Measurements from ENCODE around the gene KLHL42. TPM values are rescaled to one million over a fixed set of nuclear protein-coding genes. Genes with fewer than 3 reads are reported as not detected.

KLHL42 gene
- total RNA-seq, 1 experiment from 2014 or later: 21.5 TPM

DNA sequence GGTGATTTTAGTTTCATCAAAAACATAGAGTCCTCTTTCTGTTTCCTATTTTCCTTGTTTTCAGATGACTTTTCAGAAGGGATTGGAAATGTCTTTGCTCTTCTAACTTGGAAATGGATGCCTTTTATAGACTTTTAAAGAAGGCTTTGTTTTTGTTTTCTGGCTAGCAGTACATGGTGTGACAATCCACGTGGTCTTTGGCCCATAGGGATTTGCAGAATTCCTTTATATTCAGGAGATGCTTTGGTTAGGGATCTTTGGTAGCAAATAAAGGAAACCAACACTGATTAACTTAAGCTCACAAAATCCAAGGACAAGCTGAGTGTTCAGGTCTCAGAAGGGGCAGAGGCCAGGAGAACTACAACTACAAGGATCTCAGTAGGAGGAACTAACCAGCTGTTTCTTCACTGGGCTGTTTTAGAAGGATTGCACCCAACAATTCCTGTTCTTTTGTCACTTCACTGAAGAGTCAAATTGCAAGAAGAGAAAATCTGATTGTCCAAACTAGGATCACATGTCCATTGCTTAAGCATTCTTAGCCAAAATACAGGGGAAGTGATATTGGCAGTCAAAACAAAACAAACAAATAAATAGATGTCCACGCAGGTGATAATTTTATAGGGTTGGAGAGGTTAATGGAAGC lies 58.6 kb downstream of the KLHL42 start (continued):
- no peak for TF ChIP-seq SRF (IDR thresholded peaks at IDR 0.05; ENCODE audit: low read depth)
- TF ChIP-seq POLR2AphosphoS5 (IDR thresholded peaks at IDR 0.05; ENCODE audit: low read depth, low read length): no peak
- TF ChIP-seq EZH2 (IDR thresholded peaks at IDR 0.05): no peak
- TF ChIP-seq ZNF274 (IDR thresholded peaks at IDR 0.05; ENCODE audit: low read depth, low read length): no peak
- TF ChIP-seq EGR1 (IDR thresholded peaks at IDR 0.05; ENCODE audit: low read depth): no peak
- TF ChIP-seq YY1 (IDR thresholded peaks at IDR 0.05; ENCODE audit: extremely low read depth, insufficient replicate concordance, low read depth, low read length): no peak
- no peak for TF ChIP-seq RAD21 (IDR thresholded peaks at IDR 0.05; ENCODE audit: low read depth)
- TF ChIP-seq SIN3A (IDR thresholded peaks at IDR 0.05; ENCODE audit: low read depth): no peak
- TF ChIP-seq ZFX (IDR thresholded peaks at IDR 0.05): no peak
- TF ChIP-seq EZH2phosphoT487 (IDR thresholded peaks at IDR 0.05; ENCODE audit: borderline replicate concordance): no peak

DNA sequence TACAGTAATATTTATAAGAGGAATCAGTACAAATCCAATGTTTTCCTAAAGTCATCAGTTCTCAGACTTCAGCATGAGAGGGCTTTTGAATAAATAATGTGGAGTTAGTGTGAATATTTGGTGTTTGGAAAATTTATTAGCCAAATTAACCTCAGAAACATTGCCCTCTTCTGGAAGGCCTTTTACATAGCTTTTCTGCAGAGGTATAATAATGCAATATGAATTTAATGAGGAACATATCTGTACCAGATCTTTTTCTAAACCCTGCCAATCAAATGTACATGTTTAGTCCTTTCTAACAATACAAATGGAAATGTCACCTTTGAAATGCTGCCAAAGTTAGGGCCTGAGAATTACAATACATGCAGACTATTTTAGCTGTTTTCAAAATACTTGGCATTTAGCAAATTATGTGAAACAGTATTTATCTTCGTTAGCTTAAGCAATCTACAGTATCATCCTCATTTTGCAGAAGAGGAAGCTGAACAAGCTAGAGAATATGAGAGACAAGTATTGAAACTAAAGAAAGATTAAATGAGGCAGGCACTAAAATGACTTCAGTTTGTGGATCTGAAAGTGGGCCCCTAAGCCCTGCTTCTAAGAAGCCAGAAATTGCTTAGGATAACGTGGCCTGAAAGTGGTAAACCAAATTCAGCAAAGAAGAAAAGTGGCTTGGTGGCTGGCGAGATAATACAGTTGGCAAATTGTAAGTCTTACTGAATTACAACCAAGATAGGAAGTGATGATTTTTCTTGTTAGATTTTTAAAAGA lies 60.4 kb downstream of the KLHL42 start:
- CTCF ChIA-PET: interaction anchor here (1.0 to 2.8 kb wide), 6 partner anchors 11 to 107 kb away, joined by 3 to 20 read pairs (median 4); no protein-coding TSS in a partner anchor
- Histone ChIP-seq H3K79me2 (ENCODE audit: insufficient read depth, low read length) (no peaks in the 10 kb centered on the region), H2AFZ (ENCODE audit: low read depth, low read length, poor library complexity, severe bottlenecking) (peak overlapping the region; percentile 13), H3K27ac (ENCODE audit: low read depth, low read length) (no peak overlapping the region), H3K9ac (ENCODE audit: low read length) (no peak overlapping the region), H3K36me3 (ENCODE audit: control insufficient read depth in 1 of 2, insufficient read depth in 2 of 2, low read length in 2 of 2) (no peaks in the 10 kb centered on the region), H3K4me3 (replicated peaks in 1 of 2; ENCODE audit: low read depth in 1 of 2, low read length in 2 of 2) (no peak overlapping the region), H3K9me3 (ENCODE audit: control insufficient read depth in 1 of 2, insufficient read depth in 1 of 2, low read depth in 1 of 2, low read length in 2 of 2) (no peaks in the 10 kb centered on the region), H4K20me1 (ENCODE audit: insufficient read depth) (no peaks in the 10 kb centered on the region), H3K4me2 (ENCODE audit: low read length) (peak overlapping the region; percentile 60; the same call in 1 of the 2 replicates), H3K9me2 (ENCODE audit: insufficient read depth) (no peaks in the 10 kb centered on the region), H3K4me1 (ENCODE audit: control insufficient read depth in 1 of 2, insufficient read depth in 2 of 2, low read length in 2 of 2) (peaks cover 18% of the 10 kb centered on the region in 2 experiments), H3K27me3 (ENCODE audit: insufficient read depth, low read length) (no peaks in the 10 kb centered on the region)
- RAD21 ChIA-PET (ENCODE audit: low non-redundant PET in 1 of 2, low total read pairs in 2 of 2, uncharacterized antibody in 2 of 2, unreplicated experiment in 2 of 2): no interaction called here
- no TSS peak for BruUV-seq (replicated peaks)
- intact Hi-C loops (cut with micrococcal nuclease): loop anchor here (1.0 kb wide), 1 partner anchor 107 kb away; no protein-coding TSS in a partner anchor
- no peak for DNase-seq (ENCODE audit: low read depth, low spot score)
- TF ChIP-seq CEBPB (IDR thresholded peaks at IDR 0.05; ENCODE audit: low read depth) (no peak), SRF (IDR thresholded peaks at IDR 0.05; ENCODE audit: low read depth) (no peak), POLR2A (IDR thresholded peaks at IDR 0.05; ENCODE audit: borderline replicate concordance, extremely low read depth, insufficient read depth, insufficient read length) (no peak), EZH2phosphoT487 (IDR thresholded peaks at IDR 0.05; ENCODE audit: borderline replicate concordance) (no peak), RAD21 (IDR thresholded peaks at IDR 0.05; ENCODE audit: low read depth) (peak; percentile 45), YY1 (IDR thresholded peaks at IDR 0.05; ENCODE audit: extremely low read depth, insufficient replicate concordance, low read depth, low read length) (no peak), SIN3A (IDR thresholded peaks at IDR 0.05; ENCODE audit: low read depth) (no peak)
- TF ChIP-seq, protein P1, sequence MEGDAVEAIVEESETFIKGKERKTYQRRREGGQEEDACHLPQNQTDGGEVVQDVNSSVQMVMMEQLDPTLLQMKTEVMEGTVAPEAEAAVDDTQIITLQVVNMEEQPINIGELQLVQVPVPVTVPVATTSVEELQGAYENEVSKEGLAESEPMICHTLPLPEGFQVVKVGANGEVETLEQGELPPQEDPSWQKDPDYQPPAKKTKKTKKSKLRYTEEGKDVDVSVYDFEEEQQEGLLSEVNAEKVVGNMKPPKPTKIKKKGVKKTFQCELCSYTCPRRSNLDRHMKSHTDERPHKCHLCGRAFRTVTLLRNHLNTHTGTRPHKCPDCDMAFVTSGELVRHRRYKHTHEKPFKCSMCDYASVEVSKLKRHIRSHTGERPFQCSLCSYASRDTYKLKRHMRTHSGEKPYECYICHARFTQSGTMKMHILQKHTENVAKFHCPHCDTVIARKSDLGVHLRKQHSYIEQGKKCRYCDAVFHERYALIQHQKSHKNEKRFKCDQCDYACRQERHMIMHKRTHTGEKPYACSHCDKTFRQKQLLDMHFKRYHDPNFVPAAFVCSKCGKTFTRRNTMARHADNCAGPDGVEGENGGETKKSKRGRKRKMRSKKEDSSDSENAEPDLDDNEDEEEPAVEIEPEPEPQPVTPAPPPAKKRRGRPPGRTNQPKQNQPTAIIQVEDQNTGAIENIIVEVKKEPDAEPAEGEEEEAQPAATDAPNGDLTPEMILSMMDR (IDR thresholded peaks at IDR 0.05 in 2 of 3, conservative IDR thresholded peaks at IDR 0.05 in 1 of 3; ENCODE audit: borderline replicate concordance in 1 of 3, insufficient read depth in 1 of 3, low read depth in 2 of 3, low read length in 2 of 3): peak; percentile 31 to 66 (median 32); a peak in 5 of 6 replicates
- no peak for ATAC-seq
- POLR2A ChIA-PET: no interaction called here

Data from HCT116 (cell line).